Dermis blood vessel endothelial cell (primary cell): ENCODE data around the gene FHIT. TPM values are rescaled to one million over a fixed set of nuclear protein-coding genes. Genes with fewer than 3 reads are reported as not detected.
A peak's percentile ranks its signal among the peaks of the same experiment; 100 is the strongest.

Experiments used
- DNase-seq: peaks from one replicate; pipeline ENCODE4 v3.0.0; 2010
- total RNA-seq: library from RNA; depleted of rRNA; stranded (reverse); fragments of >200 nt; gene quantifications from 2 replicates; pipeline ENCODE4 v1.2.3, GENCODE V29; 2014

Gene FHIT
- total RNA-seq, 1 donor from 2014 or later = 0.51 TPM

- no peak for DNase-seq
Observed at GRCh38 chr3:59899061-59899460, 1352.2 kb downstream of the FHIT start.

- DNase-seq = no peak
Observed at GRCh38 chr3:59895972-59896371, 1355.3 kb downstream of the FHIT start.

GRCh38 chr3:59894425-59895121, 1356.7 kb downstream of the FHIT start:
- DNase-seq = no peak

GRCh38 chr3:59890639-59891038, 1360.6 kb downstream of the FHIT start:
- DNase-seq = no peak

- DNase-seq = no peak
Observed at GRCh38 chr3:59886790-59887189, 1364.5 kb downstream of the FHIT start.

- DNase-seq = no peak
Observed at GRCh38 chr3:59885899-59886400, 1365.3 kb downstream of the FHIT start.

- no peak for DNase-seq
Observed at GRCh38 chr3:59885101-59885500, 1366.2 kb downstream of the FHIT start.

GRCh38 chr3:59884409-59884808, 1366.8 kb downstream of the FHIT start:
- DNase-seq = no peak

GRCh38 chr3:59882746-59883145, 1368.5 kb downstream of the FHIT start:
- DNase-seq = no peak

GRCh38 chr3:59880717-59881116, 1370.5 kb downstream of the FHIT start:
- no peak for DNase-seq

- no peak for DNase-seq
Observed at GRCh38 chr3:59879031-59879581, 1372.1 kb downstream of the FHIT start.

- no peak for DNase-seq
Observed at GRCh38 chr3:59878038-59878427, 1373.2 kb downstream of the FHIT start.

- no peak for DNase-seq
Observed at GRCh38 chr3:59877263-59878037, 1373.8 kb downstream of the FHIT start.

GRCh38 chr3:59876533-59877062, 1374.7 kb downstream of the FHIT start:
- no peak for DNase-seq

GRCh38 chr3:59873576-59874230, 1377.5 kb downstream of the FHIT start:
- DNase-seq = no peak

GRCh38 chr3:59872128-59872527, 1379.1 kb downstream of the FHIT start:
- DNase-seq = no peak

- DNase-seq = no peak
Observed at GRCh38 chr3:59867185-59868002, 1383.9 kb downstream of the FHIT start.

- no peak for DNase-seq
Observed at GRCh38 chr3:59866076-59866475, 1385.2 kb downstream of the FHIT start.

GRCh38 chr3:59865351-59865750, 1385.9 kb downstream of the FHIT start:
- DNase-seq = no peak

GRCh38 chr3:59862686-59863085, 1388.6 kb downstream of the FHIT start:
- DNase-seq = no peak

GRCh38 chr3:59857589-59858346, 1393.5 kb downstream of the FHIT start:
- DNase-seq = peak; percentile 76
